Uterus (tissue), 4 donors: ENCODE measurements around the gene WDR81. TPM values are rescaled to one million over a fixed set of nuclear protein-coding genes. Genes with fewer than 3 reads are reported as not detected.

Experiments used
- DNase-seq, 2 donors: peaks; one replicate each; pipeline ENCODE4 v3.0.0-alpha.2; 2019 to 2020
- H3K27ac ChIP-seq, 2 donors: fragments of 200-600 bp; sonication (generic); 1 replicate in 1 of 2; 2 replicates in 1 of 2; pipeline ENCODE4 v1.5.1; 2016 to 2018
- H3K27me3 ChIP-seq, 2 donors: fragments of 200-600 bp; sonication (generic); one replicate each; pipeline ENCODE4 v1.5.1; 2018 to 2019; ENCODE audit warnings: control low read depth in 1 of 2
- H3K36me3 ChIP-seq, 2 donors: fragments of 200-600 bp; sonication (generic); one replicate each; pipeline ENCODE4 v1.5.1; 2019; ENCODE audit warnings: control low read depth in 1 of 2
- H3K4me1 ChIP-seq, 2 donors: fragments of 200-600 bp; sonication (generic); one replicate each; pipeline ENCODE4 v1.5.1; 2018 to 2019; ENCODE audit warnings: control low read depth in 1 of 2
- H3K4me3 ChIP-seq, 2 donors: fragments of 200-600 bp; sonication (generic); 1 replicate in 1 of 2; 2 replicates in 1 of 2; pipeline ENCODE4 v1.5.1; 2018 to 2019; ENCODE audit warnings: mild to moderate bottlenecking in 1 of 2
- H3K9me3 ChIP-seq, 2 donors: fragments of 200-600 bp; sonication (generic); one replicate each; pipeline ENCODE4 v1.5.1; 2019; ENCODE audit warnings: control low read depth in 1 of 2
- CTCF ChIP-seq, 4 experiments: fragments of 200-600 bp in 2 of 4; fragments of 450-650 bp in 2 of 4; sonication (generic) in 2 of 4; IDR thresholded peaks; one replicate each; pipeline ENCODE4 v1.5.1; 2016 to 2019; ENCODE audit warnings: antibody characterized with exemption in 4 of 4, mild to moderate bottlenecking in 2 of 4, moderate library complexity in 1 of 4
- POLR2A ChIP-seq, 2 donors: fragments of 450-650 bp; IDR thresholded peaks; one replicate each; pipeline ENCODE4 v1.6.1; 2016; ENCODE audit warnings: antibody characterized with exemption in 2 of 2, mild to moderate bottlenecking in 1 of 2, moderate library complexity in 1 of 2
- intact Hi-C: fragments of 100-400 bp; cut with DNase I; formaldehyde crosslinking; loops from one replicate; pipeline ENCODE4 v1.15.1; 2023; ENCODE audit warnings: low total_unique reads
- total RNA-seq, 4 donors: library from RNA; depleted of rRNA in 3 of 4; stranded (reverse); fragments of >200 nt in 3 of 4; gene quantifications; one replicate each; pipeline versions ENCODE4 v1.1.0 to v1.2.4, GENCODE V29; 2014 to 2023
- donor health status: DM: yes; HTN: yes; CAD: no.

Gene WDR81
- total RNA-seq, 4 donors from 2014 or later, result 23.6 to 40.7 (median 29.9) TPM

DNA sequence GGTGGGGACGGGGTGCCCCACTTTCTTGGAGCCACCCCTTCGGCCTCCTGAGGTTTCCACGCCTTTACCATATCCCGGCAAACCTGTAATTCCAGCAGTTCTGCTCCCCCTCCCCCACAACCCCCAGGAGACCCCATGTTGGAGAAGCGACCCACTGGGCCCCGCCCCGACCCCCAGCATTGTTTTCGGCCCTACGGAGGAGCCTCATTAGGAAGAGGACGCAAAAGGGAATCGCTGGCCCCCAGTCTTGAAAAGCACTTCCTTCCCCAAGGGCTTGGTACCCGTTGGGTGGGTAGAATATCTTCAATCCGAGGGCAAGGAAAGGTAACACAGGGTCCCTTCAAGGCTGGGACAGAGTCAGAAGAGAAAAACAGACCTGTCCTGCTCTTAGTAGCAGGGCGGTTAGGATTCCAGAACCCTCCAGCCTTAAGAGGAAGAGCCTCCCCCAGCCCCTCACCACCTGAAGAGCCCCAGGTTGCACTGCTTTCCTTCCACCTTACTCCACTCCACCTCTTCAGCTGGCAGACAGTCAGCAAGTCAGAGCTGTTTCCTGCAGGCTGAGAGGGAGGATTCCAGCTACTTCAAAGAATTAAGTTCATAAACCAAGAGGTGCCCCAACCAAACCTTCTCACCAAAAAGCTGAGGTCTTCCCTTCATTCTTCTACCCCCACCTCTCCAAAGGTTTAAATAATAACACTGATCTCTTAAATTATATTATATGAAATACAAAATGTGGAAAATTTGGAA, 13.5 kb upstream of the WDR81 start:
- DNase-seq, result no peak
- H3K27ac ChIP-seq, result peak overlapping the region; percentile 70 to 82
- no peak for TF ChIP-seq POLR2A (IDR thresholded peaks at IDR 0.05)
- no peak for TF ChIP-seq CTCF (IDR thresholded peaks at IDR 0.05)
- H3K27me3 ChIP-seq, result no peaks in the 10 kb centered on the region
- peak overlapping the region; percentile 45 to 63 for H3K4me3 ChIP-seq
- intact Hi-C loops, result no loop called here
- peaks cover 0 to 8% of the 10 kb centered on the region in 2 donors for H3K4me1 ChIP-seq
- H3K9me3 ChIP-seq, result no peaks in the 10 kb centered on the region
- H3K36me3 ChIP-seq, result no peaks in the 10 kb centered on the region

DNA sequence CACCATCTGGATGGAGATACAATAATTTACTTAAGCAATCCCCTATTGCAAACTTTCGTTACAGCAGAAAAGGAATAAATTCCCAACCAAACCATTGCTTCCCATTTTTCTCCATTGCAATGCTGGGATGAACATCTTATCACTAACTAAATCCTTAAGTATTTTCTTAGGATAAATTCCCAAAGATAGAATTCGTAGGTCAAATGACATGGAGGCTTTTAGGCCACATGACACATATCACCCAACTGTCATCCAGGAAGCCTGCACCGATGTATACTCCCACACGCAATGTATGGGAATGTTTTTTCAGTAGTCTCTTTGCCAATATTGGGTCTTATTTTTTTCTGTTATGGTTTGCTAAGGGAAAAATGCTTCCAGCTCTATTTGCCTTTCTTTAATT, 12.7 kb upstream of the WDR81 start:
- Histone ChIP-seq H3K4me1 (peaks cover 0 to 8% of the 10 kb centered on the region in 2 donors), H3K27ac (no peak overlapping the region), H3K27me3 (no peaks in the 10 kb centered on the region), H3K36me3 (no peaks in the 10 kb centered on the region), H3K4me3 (no peak overlapping the region), H3K9me3 (no peaks in the 10 kb centered on the region)
- TF ChIP-seq CTCF (IDR thresholded peaks at IDR 0.05) (no peak), POLR2A (IDR thresholded peaks at IDR 0.05) (no peak)
- DNase-seq, result no peak
- intact Hi-C loops, result no loop called here

DNA sequence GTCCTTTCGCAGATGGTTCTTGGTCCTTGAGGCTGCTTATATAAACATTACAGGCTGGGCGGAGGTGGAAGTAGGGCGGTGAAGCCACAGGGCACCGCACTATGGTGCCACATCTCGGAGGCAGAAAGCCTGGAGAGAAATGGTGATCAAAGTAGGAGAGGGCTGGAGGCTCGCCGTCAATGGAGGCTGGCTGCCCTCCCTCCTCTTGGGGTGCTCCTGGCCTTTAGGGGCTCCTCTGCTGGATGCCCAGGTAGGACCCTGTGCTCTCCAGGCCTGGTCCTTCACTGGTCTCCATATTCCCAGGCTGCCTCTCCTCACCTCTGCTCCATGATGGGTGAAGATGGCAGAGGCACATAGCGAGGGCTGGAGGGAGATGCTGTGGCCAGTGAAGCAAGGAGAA, 12.2 kb upstream of the WDR81 start:
- no peaks in the 10 kb centered on the region for H3K27me3 ChIP-seq
- H3K36me3 ChIP-seq, result no peaks in the 10 kb centered on the region
- H3K9me3 ChIP-seq, result no peaks in the 10 kb centered on the region
- no peak overlapping the region for H3K27ac ChIP-seq
- no peak overlapping the region for H3K4me3 ChIP-seq
- intact Hi-C loops, result no loop called here
- TF ChIP-seq CTCF (IDR thresholded peaks at IDR 0.05) (no peak), POLR2A (IDR thresholded peaks at IDR 0.05) (no peak)
- no peak for DNase-seq
- peaks cover 0 to 8% of the 10 kb centered on the region in 2 donors for H3K4me1 ChIP-seq

DNA sequence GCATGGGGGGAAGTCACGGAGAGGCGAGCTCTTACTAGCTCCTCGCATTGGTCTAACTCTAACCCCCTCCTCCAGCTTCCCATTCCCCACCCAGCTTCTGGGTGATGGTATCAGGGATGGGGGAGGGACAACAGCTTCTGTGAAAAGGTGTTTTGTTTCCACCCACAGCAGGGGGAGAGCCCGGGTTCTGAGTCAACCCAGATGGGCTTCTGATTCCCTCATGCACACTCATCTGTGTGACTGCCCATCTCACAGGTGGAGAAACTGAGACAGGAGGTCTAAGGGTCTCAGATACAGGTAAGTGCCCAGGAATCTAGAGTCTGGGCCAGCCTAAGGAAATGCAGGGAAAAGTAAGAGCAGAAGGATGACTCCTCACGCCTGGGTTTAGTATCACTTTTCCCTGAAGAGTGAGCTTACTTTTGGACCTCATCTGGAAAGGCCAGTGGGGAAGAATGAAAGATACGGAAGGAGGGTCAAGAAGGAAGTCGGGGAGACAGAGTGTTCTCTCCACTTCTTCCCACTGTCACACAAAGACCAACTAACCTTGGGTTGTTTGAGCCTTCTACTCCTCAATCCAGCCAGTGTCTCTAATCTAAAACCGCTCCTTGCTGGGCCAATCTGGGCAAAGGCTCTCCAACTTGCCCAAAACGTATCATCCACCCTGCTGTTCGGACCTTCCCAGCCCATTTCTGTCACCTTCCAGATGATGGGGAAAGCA, 11.2 kb upstream of the WDR81 start:
- H3K4me1 ChIP-seq, result peaks cover 0 to 16% of the 10 kb centered on the region in 2 donors
- H3K27me3 ChIP-seq, result no peaks in the 10 kb centered on the region
- DNase-seq, result no peak
- no peaks in the 10 kb centered on the region for H3K9me3 ChIP-seq
- TF ChIP-seq POLR2A (IDR thresholded peaks at IDR 0.05), result no peak
- no peak for TF ChIP-seq CTCF (IDR thresholded peaks at IDR 0.05)
- intact Hi-C loops, result no loop called here
- H3K36me3 ChIP-seq, result no peaks in the 10 kb centered on the region
- H3K27ac ChIP-seq, result peak overlapping the region; percentile 92 to 99
- no peak overlapping the region for H3K4me3 ChIP-seq

GRCh38 chr17:1713878-1714426, 10.6 kb upstream of the WDR81 start:
- H3K27me3 ChIP-seq, result no peaks in the 10 kb centered on the region
- H3K4me3 ChIP-seq, result peak overlapping the region; percentile 95 to 98
- no peaks in the 10 kb centered on the region for H3K9me3 ChIP-seq
- intact Hi-C loops, result no loop called here
- H3K27ac ChIP-seq, result peak overlapping the region; percentile 92 to 99
- no peaks in the 10 kb centered on the region for H3K36me3 ChIP-seq
- peak; percentile 51 to 67 for DNase-seq
- peak; percentile 16 to 67 (median 56) for TF ChIP-seq CTCF (IDR thresholded peaks at IDR 0.05)
- no peak for TF ChIP-seq POLR2A (IDR thresholded peaks at IDR 0.05)
- peaks cover 0 to 16% of the 10 kb centered on the region in 2 donors for H3K4me1 ChIP-seq
